ENCODE results near the gene DNASE2.
"Not testable (repeated sequence)": the region's sequence is repeated elsewhere in the genome, so short reads cannot be mapped to it uniquely, and the experiment has no call there.

DNASE2 gene

DNA sequence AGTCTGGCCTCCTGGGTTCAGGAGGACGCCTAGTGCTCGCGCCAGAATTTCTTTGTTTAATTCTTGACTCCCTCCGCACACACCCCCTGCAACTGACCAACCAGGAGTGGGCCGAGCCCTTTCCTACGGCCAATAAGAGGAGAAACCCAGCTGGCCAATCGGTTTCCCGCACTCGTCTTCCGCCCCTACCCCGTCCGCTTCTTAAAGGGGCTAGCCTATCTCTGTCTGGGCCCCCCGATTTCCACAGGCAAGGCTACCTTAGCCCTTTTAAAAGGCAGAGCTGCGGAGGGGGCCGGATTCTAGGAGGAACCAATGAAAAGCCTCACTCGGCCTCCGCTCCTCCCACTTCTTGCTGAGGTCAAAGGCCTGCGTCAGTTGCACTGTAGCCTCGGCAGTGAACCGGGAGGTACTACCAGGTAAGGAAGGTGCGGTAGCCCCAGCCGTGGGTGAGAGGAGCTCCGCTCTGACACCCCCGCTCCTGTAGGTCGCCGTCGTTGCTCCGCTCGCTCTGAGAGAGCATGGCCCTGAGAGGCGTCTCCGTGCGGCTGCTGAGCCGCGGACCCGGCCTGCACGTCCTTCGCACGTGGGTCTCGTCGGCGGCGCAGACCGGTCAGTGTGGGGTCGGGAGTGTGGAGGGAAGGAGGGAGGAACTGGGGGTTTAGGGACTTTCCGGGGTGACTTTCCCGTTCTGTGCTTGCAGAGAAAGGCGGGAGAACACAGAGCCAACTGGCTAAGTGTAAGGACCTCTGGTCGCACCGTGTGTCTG, 9.7 kb upstream of the DNASE2 start, which contains the start of gene GCDH:
TSS of gene GCDH (plus strand) at position 374 of the 766 bp plus-strand sequence. CDS start at position 519, 145 bp downstream.
- peak within 1 kb of the TSS; percentile 97 for H3K4me3 ChIP-seq (ENCODE audit: low read length)
- H2BK15ac ChIP-seq (replicated peaks; ENCODE audit: low read depth): no peak within 1 kb of the TSS
- H3K27ac ChIP-seq (ENCODE audit: low read depth, low read length): no peak within 1 kb of the TSS
- peak; percentile 100 for DNase-seq
- H2BK5ac ChIP-seq (ENCODE audit: low read length): no peak within 1 kb of the TSS
- H3K4me1 ChIP-seq (ENCODE audit: control insufficient read depth, low read depth, low read length): peaks cover 2% of the 10 kb centered on the region
- no CpG with 5 or more reads among the region's 49 CpGs for WGBS (ENCODE audit: extremely low coverage, insufficient coverage, low lambda C conversion rate)
- no peaks in the 10 kb centered on the region for H3K79me2 ChIP-seq (ENCODE audit: control insufficient read depth, insufficient read depth, low read length)
- peaks cover 4% of the 10 kb centered on the region for H3K79me1 ChIP-seq (ENCODE audit: low read length)
- no peak within 1 kb of the TSS for H2BK120ac ChIP-seq (ENCODE audit: low read depth, low read length)
- H4K8ac ChIP-seq (ENCODE audit: low read depth, low read length): no peak within 1 kb of the TSS
- no peaks in the 10 kb centered on the region for H3K27me3 ChIP-seq (ENCODE audit: insufficient read depth, low read length, poor library complexity)
- peak within 1 kb of the TSS; percentile 90 for H3K56ac ChIP-seq (ENCODE audit: low read length)
- no peaks in the 10 kb centered on the region for H3K36me3 ChIP-seq (ENCODE audit: control insufficient read depth, insufficient read depth, low read length)
- H2AK5ac ChIP-seq (ENCODE audit: low read length): no peak within 1 kb of the TSS
- H3K23ac ChIP-seq (ENCODE audit: low read length): no peak within 1 kb of the TSS
- no peak within 1 kb of the TSS for H3K4ac ChIP-seq (ENCODE audit: low read depth, low read length)
- H3K18ac ChIP-seq (ENCODE audit: low read length): no peak within 1 kb of the TSS
- H3K4me2 ChIP-seq (ENCODE audit: low read length): peak within 1 kb of the TSS; percentile 42
- no peak within 1 kb of the TSS for H4K5ac ChIP-seq (ENCODE audit: low read length)
- peak within 1 kb of the TSS; percentile 84 for H3K9ac ChIP-seq (ENCODE audit: low read length)

GRCh38 chr19:12890299-12890786, 9.1 kb upstream of the DNASE2 start:
- peak overlapping the region; percentile 57 for H3K9ac ChIP-seq (ENCODE audit: low read length)
- WGBS (ENCODE audit: extremely low coverage, insufficient coverage, low lambda C conversion rate): no CpG with 5 or more reads among the region's 10 CpGs
- not testable (repeated sequence) for H2BK5ac ChIP-seq (ENCODE audit: low read length); H3K79me2 ChIP-seq (ENCODE audit: control insufficient read depth, insufficient read depth, low read length); H4K5ac ChIP-seq (ENCODE audit: low read length); H3K4ac ChIP-seq (ENCODE audit: low read depth, low read length); H2BK15ac ChIP-seq (replicated peaks; ENCODE audit: low read depth); H3K27me3 ChIP-seq (ENCODE audit: insufficient read depth, low read length, poor library complexity); H3K4me1 ChIP-seq (ENCODE audit: control insufficient read depth, low read depth, low read length); H3K4me3 ChIP-seq (ENCODE audit: low read length); H3K36me3 ChIP-seq (ENCODE audit: control insufficient read depth, insufficient read depth, low read length); H3K23ac ChIP-seq (ENCODE audit: low read length); H4K8ac ChIP-seq (ENCODE audit: low read depth, low read length); DNase-seq; H3K79me1 ChIP-seq (ENCODE audit: low read length); H2BK120ac ChIP-seq (ENCODE audit: low read depth, low read length); H3K27ac ChIP-seq (ENCODE audit: low read depth, low read length); H3K18ac ChIP-seq (ENCODE audit: low read length); H2AK5ac ChIP-seq (ENCODE audit: low read length)
- H3K56ac ChIP-seq (ENCODE audit: low read length): peak overlapping the region; percentile 83
- peak overlapping the region; percentile 42 for H3K4me2 ChIP-seq (ENCODE audit: low read length)

GRCh38 chr19:12888006-12888603, 6.9 kb upstream of the DNASE2 start:
- Histone ChIP-seq H3K4ac (ENCODE audit: low read depth, low read length) (no peak overlapping the region), H3K56ac (ENCODE audit: low read length) (no peak overlapping the region), H2AK5ac (ENCODE audit: low read length) (no peak overlapping the region), H4K8ac (ENCODE audit: low read depth, low read length) (no peak overlapping the region), H3K36me3 (ENCODE audit: control insufficient read depth, insufficient read depth, low read length) (no peaks in the 10 kb centered on the region), H3K4me3 (ENCODE audit: low read length) (no peak overlapping the region), H3K4me2 (ENCODE audit: low read length) (no peak overlapping the region), H3K18ac (ENCODE audit: low read length) (no peak overlapping the region), H3K79me2 (ENCODE audit: control insufficient read depth, insufficient read depth, low read length) (no peaks in the 10 kb centered on the region), H3K79me1 (ENCODE audit: low read length) (peaks cover 4% of the 10 kb centered on the region), H4K5ac (ENCODE audit: low read length) (no peak overlapping the region), H2BK120ac (ENCODE audit: low read depth, low read length) (no peak overlapping the region), H2BK15ac (replicated peaks; ENCODE audit: low read depth) (no peak overlapping the region), H3K23ac (ENCODE audit: low read length) (no peak overlapping the region), H3K9ac (ENCODE audit: low read length) (no peak overlapping the region), H2BK5ac (ENCODE audit: low read length) (no peak overlapping the region), H3K27me3 (ENCODE audit: insufficient read depth, low read length, poor library complexity) (peaks cover 2% of the 10 kb centered on the region), H3K4me1 (ENCODE audit: control insufficient read depth, low read depth, low read length) (peaks cover 2% of the 10 kb centered on the region), H3K27ac (ENCODE audit: low read depth, low read length) (no peak overlapping the region)
- no peak for DNase-seq
- WGBS (ENCODE audit: extremely low coverage, insufficient coverage, low lambda C conversion rate): no CpG with 5 or more reads among the region's 5 CpGs

GRCh38 chr19:12886969-12887747, 5.9 kb upstream of the DNASE2 start, which contains the start of gene KLF1:
Gene KLF1 (minus strand): TSS chr19:12887201. CDS start chr19:12887140, 61 bp downstream.
- Histone ChIP-seq H2BK5ac (ENCODE audit: low read length) (peak within 1 kb of the TSS; percentile 65), H3K27me3 (ENCODE audit: insufficient read depth, low read length, poor library complexity) (peaks cover 2% of the 10 kb centered on the region), H3K36me3 (ENCODE audit: control insufficient read depth, insufficient read depth, low read length) (no peaks in the 10 kb centered on the region), H3K56ac (ENCODE audit: low read length) (peak within 1 kb of the TSS; percentile 92), H3K18ac (ENCODE audit: low read length) (peak within 1 kb of the TSS; percentile 81), H3K9ac (ENCODE audit: low read length) (peak within 1 kb of the TSS; percentile 79), H4K8ac (ENCODE audit: low read depth, low read length) (no peak within 1 kb of the TSS), H3K4me1 (ENCODE audit: control insufficient read depth, low read depth, low read length) (peaks cover 2% of the 10 kb centered on the region), H2BK15ac (replicated peaks; ENCODE audit: low read depth) (no peak within 1 kb of the TSS), H3K79me1 (ENCODE audit: low read length) (peaks cover 4% of the 10 kb centered on the region), H3K79me2 (ENCODE audit: control insufficient read depth, insufficient read depth, low read length) (no peaks in the 10 kb centered on the region), H2BK120ac (ENCODE audit: low read depth, low read length) (no peak within 1 kb of the TSS), H3K4ac (ENCODE audit: low read depth, low read length) (peak within 1 kb of the TSS; percentile 5), H4K5ac (ENCODE audit: low read length) (no peak within 1 kb of the TSS), H3K23ac (ENCODE audit: low read length) (no peak within 1 kb of the TSS), H2AK5ac (ENCODE audit: low read length) (no peak within 1 kb of the TSS), H3K4me2 (ENCODE audit: low read length) (peak within 1 kb of the TSS; percentile 89), H3K4me3 (ENCODE audit: low read length) (peak within 1 kb of the TSS; percentile 46), H3K27ac (ENCODE audit: low read depth, low read length) (no peak within 1 kb of the TSS)
- no peak for DNase-seq
- no CpG with 5 or more reads among the region's 17 CpGs for WGBS (ENCODE audit: extremely low coverage, insufficient coverage, low lambda C conversion rate)

- Histone ChIP-seq H3K23ac (ENCODE audit: low read length) (no peak overlapping the region), H3K56ac (ENCODE audit: low read length) (no peak overlapping the region), H3K27ac (ENCODE audit: low read depth, low read length) (no peak overlapping the region), H3K4ac (ENCODE audit: low read depth, low read length) (no peak overlapping the region), H2BK120ac (ENCODE audit: low read depth, low read length) (no peak overlapping the region), H3K79me1 (ENCODE audit: low read length) (peaks cover 2% of the 10 kb centered on the region), H3K4me1 (ENCODE audit: control insufficient read depth, low read depth, low read length) (no peaks in the 10 kb centered on the region), H3K18ac (ENCODE audit: low read length) (no peak overlapping the region), H4K5ac (ENCODE audit: low read length) (no peak overlapping the region), H3K79me2 (ENCODE audit: control insufficient read depth, insufficient read depth, low read length) (no peaks in the 10 kb centered on the region), H2BK15ac (replicated peaks; ENCODE audit: low read depth) (no peak overlapping the region), H3K4me2 (ENCODE audit: low read length) (no peak overlapping the region), H4K8ac (ENCODE audit: low read depth, low read length) (no peak overlapping the region), H3K4me3 (ENCODE audit: low read length) (no peak overlapping the region), H3K9ac (ENCODE audit: low read length) (no peak overlapping the region), H2AK5ac (ENCODE audit: low read length) (no peak overlapping the region), H3K36me3 (ENCODE audit: control insufficient read depth, insufficient read depth, low read length) (no peaks in the 10 kb centered on the region), H2BK5ac (ENCODE audit: low read length) (no peak overlapping the region), H3K27me3 (ENCODE audit: insufficient read depth, low read length, poor library complexity) (peaks cover 2% of the 10 kb centered on the region)
- DNase-seq: no peak
- no CpG with 5 or more reads among the region's 5 CpGs for WGBS (ENCODE audit: extremely low coverage, insufficient coverage, low lambda C conversion rate)
Measured at GRCh38 chr19:12886651-12886968, 5.4 kb upstream of the DNASE2 start.
